Ectodermal cell (in vitro differentiated cells): ENCODE measurements around the gene ASNS.

Source experiments
- H3K27ac ChIP-seq: 2 replicates; pipeline ENCODE4 v1.7.0; 2013; ENCODE audit warnings: mild to moderate bottlenecking, low read depth, low read length; ENCODE audit not compliant: insufficient read depth, poor library complexity, severe bottlenecking
- H3K27me3 ChIP-seq: 2 replicates; pipeline ENCODE4 v1.7.0; 2013; ENCODE audit warnings: mild to moderate bottlenecking, low read length; ENCODE audit not compliant: insufficient read depth, control insufficient read depth, poor library complexity, severe bottlenecking
- H3K36me3 ChIP-seq: one replicate; pipeline ENCODE4 v1.7.0; 2013; ENCODE audit warnings: low read length; ENCODE audit not compliant: control insufficient read depth, insufficient read depth
- H3K4me1 ChIP-seq: one replicate; pipeline ENCODE4 v1.7.0; 2013; ENCODE audit warnings: low read length; ENCODE audit not compliant: control insufficient read depth, insufficient read depth
- H3K4me3 ChIP-seq: 2 replicates; pipeline ENCODE4 v1.7.0; 2013; ENCODE audit warnings: low read depth, low read length, control low read depth; ENCODE audit not compliant: insufficient read depth
- H3K9me3 ChIP-seq: 2 replicates; pipeline ENCODE4 v1.7.0; 2013; ENCODE audit warnings: mild to moderate bottlenecking, low read length, moderate library complexity; ENCODE audit not compliant: control insufficient read depth
- WGBS, 2 experiments: methylation state at CpG; one replicate each; pipeline ENCODE4 v1.1.7; 2013; ENCODE audit warnings: missing lambda C conversion rate in 2 of 2; 5-methylcytosine and 5-hydroxymethylcytosine counted together

Gene ASNS

GRCh38 chr7:97845622-97846203 is 26.5 kb downstream of the ASNS start:
- no CpG with 5 or more reads among the region's 2 CpGs for WGBS, 2 experiments
- Histone ChIP-seq H3K27ac (no peak overlapping the region), H3K4me3 (no peak overlapping the region), H3K4me1 (no peaks in the 10 kb centered on the region), H3K9me3 (no peaks in the 10 kb centered on the region), H3K36me3 (no peaks in the 10 kb centered on the region), H3K27me3 (no peaks in the 10 kb centered on the region)

- Histone ChIP-seq H3K9me3 (no peaks in the 10 kb centered on the region), H3K27me3 (no peaks in the 10 kb centered on the region), H3K4me3 (no peak overlapping the region), H3K4me1 (no peaks in the 10 kb centered on the region), H3K36me3 (no peaks in the 10 kb centered on the region), H3K27ac (no peak overlapping the region)
- WGBS, 2 experiments: 86 to 96% methylated on average over 3 of the region's 3 CpGs
Measured at GRCh38 chr7:97844036-97844435, 28.2 kb downstream of the ASNS start.

GRCh38 chr7:97842772-97843345 is 29.3 kb downstream of the ASNS start:
- Histone ChIP-seq H3K36me3 (no peaks in the 10 kb centered on the region), H3K9me3 (no peaks in the 10 kb centered on the region), H3K4me3 (no peak overlapping the region), H3K4me1 (no peaks in the 10 kb centered on the region), H3K27me3 (no peaks in the 10 kb centered on the region), H3K27ac (no peak overlapping the region)
- 96 to 97% methylated on average over 27 of the region's 27 CpGs for WGBS, 2 experiments

- Histone ChIP-seq H3K4me1 (no peaks in the 10 kb centered on the region), H3K4me3 (no peak overlapping the region), H3K27me3 (no peaks in the 10 kb centered on the region), H3K27ac (no peak overlapping the region), H3K36me3 (no peaks in the 10 kb centered on the region), H3K9me3 (no peaks in the 10 kb centered on the region)
- WGBS, 2 experiments: 93 to 95% methylated on average over 6 of the region's 6 CpGs
Measured at GRCh38 chr7:97842006-97842405, 30.2 kb downstream of the ASNS start.

GRCh38 chr7:97835296-97836138 is 36.7 kb downstream of the ASNS start:
- H3K27ac ChIP-seq: no peak overlapping the region
- no peaks in the 10 kb centered on the region for H3K36me3 ChIP-seq
- no peak overlapping the region for H3K4me3 ChIP-seq
- no peaks in the 10 kb centered on the region for H3K27me3 ChIP-seq
- WGBS, 2 experiments: 48 to 60% methylated on average over 8 to 12 of the region's 12 CpGs
- no peaks in the 10 kb centered on the region for H3K4me1 ChIP-seq
- H3K9me3 ChIP-seq: no peaks in the 10 kb centered on the region

GRCh38 chr7:97819161-97819560 is 53.0 kb downstream of the ASNS start:
- no peaks in the 10 kb centered on the region for H3K36me3 ChIP-seq
- H3K27me3 ChIP-seq: no peaks in the 10 kb centered on the region
- no peaks in the 10 kb centered on the region for H3K4me1 ChIP-seq
- no peak overlapping the region for H3K4me3 ChIP-seq
- no peak overlapping the region for H3K27ac ChIP-seq
- H3K9me3 ChIP-seq: no peaks in the 10 kb centered on the region

GRCh38 chr7:97818066-97818663 is 54.0 kb downstream of the ASNS start:
- H3K9me3 ChIP-seq: no peaks in the 10 kb centered on the region
- H3K27ac ChIP-seq: no peak overlapping the region
- no peak overlapping the region for H3K4me3 ChIP-seq
- no peaks in the 10 kb centered on the region for H3K27me3 ChIP-seq
- H3K4me1 ChIP-seq: no peaks in the 10 kb centered on the region
- WGBS, 2 experiments: 77 to 83% methylated on average over 4 to 5 of the region's 5 CpGs
- H3K36me3 ChIP-seq: no peaks in the 10 kb centered on the region
